Measurements from ENCODE around the gene ZGLP1.

GRCh38 chr19:10256970-10257615 is 52.5 kb downstream of the ZGLP1 start:
- TF ChIP-seq CTCF (IDR thresholded peaks at IDR 0.05) (no peak), EZH2 (IDR thresholded peaks at IDR 0.05; ENCODE audit: borderline replicate concordance, insufficient read depth, low read depth, low read length, poor library complexity, severe bottlenecking) (no peak)

Measured in B cell (primary cell).